ENCODE results near the gene CHCHD10.

GRCh38 chr22:23751441-23751996, 16.3 kb downstream of the CHCHD10 start:
- TF ChIP-seq, protein P1, sequence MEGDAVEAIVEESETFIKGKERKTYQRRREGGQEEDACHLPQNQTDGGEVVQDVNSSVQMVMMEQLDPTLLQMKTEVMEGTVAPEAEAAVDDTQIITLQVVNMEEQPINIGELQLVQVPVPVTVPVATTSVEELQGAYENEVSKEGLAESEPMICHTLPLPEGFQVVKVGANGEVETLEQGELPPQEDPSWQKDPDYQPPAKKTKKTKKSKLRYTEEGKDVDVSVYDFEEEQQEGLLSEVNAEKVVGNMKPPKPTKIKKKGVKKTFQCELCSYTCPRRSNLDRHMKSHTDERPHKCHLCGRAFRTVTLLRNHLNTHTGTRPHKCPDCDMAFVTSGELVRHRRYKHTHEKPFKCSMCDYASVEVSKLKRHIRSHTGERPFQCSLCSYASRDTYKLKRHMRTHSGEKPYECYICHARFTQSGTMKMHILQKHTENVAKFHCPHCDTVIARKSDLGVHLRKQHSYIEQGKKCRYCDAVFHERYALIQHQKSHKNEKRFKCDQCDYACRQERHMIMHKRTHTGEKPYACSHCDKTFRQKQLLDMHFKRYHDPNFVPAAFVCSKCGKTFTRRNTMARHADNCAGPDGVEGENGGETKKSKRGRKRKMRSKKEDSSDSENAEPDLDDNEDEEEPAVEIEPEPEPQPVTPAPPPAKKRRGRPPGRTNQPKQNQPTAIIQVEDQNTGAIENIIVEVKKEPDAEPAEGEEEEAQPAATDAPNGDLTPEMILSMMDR (IDR thresholded peaks at IDR 0.05): no peak
- TF ChIP-seq EP300 (IDR thresholded peaks at IDR 0.05): no peak
